ENCODE data around the gene ABI3.

DNA sequence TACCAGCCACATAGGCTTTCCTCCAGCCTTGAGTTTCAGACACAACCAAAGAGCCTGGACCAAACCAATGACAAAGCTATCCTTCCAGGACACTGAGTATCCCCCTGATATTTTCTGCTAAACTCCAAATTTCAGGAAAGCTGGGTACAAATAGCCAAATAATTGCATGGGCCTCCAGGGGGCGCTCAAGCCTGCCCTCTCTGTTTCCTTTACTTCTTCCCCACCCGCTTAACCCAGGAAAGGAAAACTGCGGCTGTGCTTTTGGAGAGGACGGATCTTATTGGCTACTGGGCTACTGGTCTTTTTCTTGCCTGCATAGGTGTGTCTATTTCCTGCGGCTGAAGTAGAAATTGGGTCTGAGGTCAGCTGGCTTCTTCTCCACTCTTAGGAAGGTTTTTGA is 30.2 kb upstream of the ABI3 start:
- TF ChIP-seq, protein P1, sequence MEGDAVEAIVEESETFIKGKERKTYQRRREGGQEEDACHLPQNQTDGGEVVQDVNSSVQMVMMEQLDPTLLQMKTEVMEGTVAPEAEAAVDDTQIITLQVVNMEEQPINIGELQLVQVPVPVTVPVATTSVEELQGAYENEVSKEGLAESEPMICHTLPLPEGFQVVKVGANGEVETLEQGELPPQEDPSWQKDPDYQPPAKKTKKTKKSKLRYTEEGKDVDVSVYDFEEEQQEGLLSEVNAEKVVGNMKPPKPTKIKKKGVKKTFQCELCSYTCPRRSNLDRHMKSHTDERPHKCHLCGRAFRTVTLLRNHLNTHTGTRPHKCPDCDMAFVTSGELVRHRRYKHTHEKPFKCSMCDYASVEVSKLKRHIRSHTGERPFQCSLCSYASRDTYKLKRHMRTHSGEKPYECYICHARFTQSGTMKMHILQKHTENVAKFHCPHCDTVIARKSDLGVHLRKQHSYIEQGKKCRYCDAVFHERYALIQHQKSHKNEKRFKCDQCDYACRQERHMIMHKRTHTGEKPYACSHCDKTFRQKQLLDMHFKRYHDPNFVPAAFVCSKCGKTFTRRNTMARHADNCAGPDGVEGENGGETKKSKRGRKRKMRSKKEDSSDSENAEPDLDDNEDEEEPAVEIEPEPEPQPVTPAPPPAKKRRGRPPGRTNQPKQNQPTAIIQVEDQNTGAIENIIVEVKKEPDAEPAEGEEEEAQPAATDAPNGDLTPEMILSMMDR (IDR thresholded peaks at IDR 0.05; ENCODE audit: insufficient read depth, low read length, poor library complexity, severe bottlenecking): peak; percentile 86
- no peak for TF ChIP-seq EZH2phosphoT487 (conservative IDR thresholded peaks at IDR 0.05; ENCODE audit: low read length)

Measured in SU-DHL-6 (cell line).